Adipocyte (in vitro differentiated cells): ENCODE measurements around the gene LLPH.

Experiments used
- DNase-seq: peaks from one replicate; pipeline ENCODE4 v3.0.0-alpha.2; 2015; ENCODE audit warnings: low read depth
- H3K27me3 ChIP-seq: replicated peaks from 2 replicates; pipeline ENCODE4 v1.7.0; 2013; ENCODE audit warnings: mild to moderate bottlenecking, low read length, moderate library complexity; ENCODE audit not compliant: control insufficient read depth, insufficient read depth
- H3K36me3 ChIP-seq: 2 replicates; pipeline ENCODE4 v1.7.0; 2013; ENCODE audit warnings: low read length, mild to moderate bottlenecking, moderate library complexity; ENCODE audit not compliant: control insufficient read depth, insufficient read depth, severe bottlenecking
- H3K4me1 ChIP-seq: 2 replicates; pipeline ENCODE4 v1.7.0; 2013; ENCODE audit warnings: mild to moderate bottlenecking, low read length, moderate library complexity; ENCODE audit not compliant: control insufficient read depth, insufficient read depth
- H3K4me3 ChIP-seq: 2 replicates; pipeline ENCODE4 v1.7.0; 2013; ENCODE audit warnings: mild to moderate bottlenecking, low read length, moderate library complexity
- H3K9ac ChIP-seq: 2 replicates; pipeline ENCODE4 v1.7.0; 2013; ENCODE audit warnings: mild to moderate bottlenecking, low read length, moderate library complexity
- H3K9me3 ChIP-seq: 2 replicates; pipeline ENCODE4 v1.7.0; 2013; ENCODE audit warnings: mild to moderate bottlenecking, low read length, moderate library complexity; ENCODE audit not compliant: control insufficient read depth

The LLPH gene

DNA sequence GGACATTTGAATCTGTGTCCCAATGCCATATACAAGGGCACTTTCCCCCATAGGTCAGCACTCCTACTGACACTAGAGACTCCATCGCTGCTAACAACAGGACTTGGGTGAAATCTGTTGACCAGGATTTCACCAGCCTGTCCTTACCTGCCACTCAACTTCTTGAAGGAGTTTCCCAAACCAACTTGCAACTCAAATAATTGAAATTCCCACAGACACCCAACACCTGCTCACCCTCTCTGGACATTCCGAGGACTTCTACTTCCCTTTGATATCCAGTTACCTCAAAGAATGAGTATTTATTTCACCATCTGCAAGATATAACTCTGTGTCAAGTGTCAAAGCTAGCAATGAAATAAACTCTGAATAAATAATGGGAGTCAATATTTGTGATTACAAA, 44.6 kb downstream of the LLPH start:
- H3K4me1 ChIP-seq: no peaks in the 10 kb centered on the region
- no peaks in the 10 kb centered on the region for H3K27me3 ChIP-seq
- H3K36me3 ChIP-seq: no peaks in the 10 kb centered on the region
- H3K4me3 ChIP-seq: no peak overlapping the region
- H3K9ac ChIP-seq: no peak overlapping the region
- H3K9me3 ChIP-seq: peaks cover 3% of the 10 kb centered on the region
- DNase-seq: no peak

DNA sequence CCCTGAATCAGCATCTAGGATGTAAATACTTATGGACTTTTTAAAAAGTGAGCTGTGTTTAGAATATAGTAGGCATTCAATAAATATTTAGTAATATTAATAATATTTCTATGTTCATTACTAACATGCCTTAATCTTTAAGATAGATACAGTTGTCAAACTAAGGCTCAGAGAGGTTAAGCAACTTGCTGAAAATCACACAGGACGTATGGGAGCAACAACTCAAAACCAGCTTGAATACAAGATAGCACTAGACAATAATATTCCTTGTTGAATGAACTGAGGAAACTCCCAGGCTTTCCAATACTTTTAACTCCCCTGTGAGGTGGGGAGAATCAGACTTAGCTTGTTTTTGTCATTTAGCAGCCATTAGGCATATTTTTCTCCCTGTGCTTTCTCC, 45.3 kb downstream of the LLPH start:
- Histone ChIP-seq H3K9ac (no peak overlapping the region), H3K27me3 (no peaks in the 10 kb centered on the region), H3K36me3 (no peaks in the 10 kb centered on the region), H3K9me3 (peaks cover 3% of the 10 kb centered on the region), H3K4me3 (no peak overlapping the region), H3K4me1 (peaks cover 3% of the 10 kb centered on the region)
- DNase-seq: no peak

DNA sequence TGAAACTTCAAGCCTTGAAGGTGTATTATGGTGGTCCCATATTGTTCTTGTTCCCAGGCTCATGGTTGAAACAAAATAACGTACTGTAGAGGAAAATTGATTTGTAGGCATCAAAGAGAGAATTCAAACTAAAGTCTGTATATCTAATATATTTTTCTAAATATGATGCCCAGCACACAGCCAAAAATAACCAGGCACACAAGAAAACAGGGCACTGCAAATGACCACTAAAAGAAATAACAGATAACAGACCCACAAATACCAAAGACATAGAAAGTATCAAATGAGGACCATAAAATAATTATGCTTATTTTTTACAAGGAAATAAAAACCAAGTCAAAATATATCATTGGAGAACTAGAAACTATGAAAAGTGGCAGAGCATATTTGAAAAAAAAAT, 46.8 kb downstream of the LLPH start:
- Histone ChIP-seq H3K4me1 (peaks cover 3% of the 10 kb centered on the region), H3K27me3 (no peaks in the 10 kb centered on the region), H3K9ac (no peak overlapping the region), H3K9me3 (peaks cover 3% of the 10 kb centered on the region), H3K36me3 (no peaks in the 10 kb centered on the region), H3K4me3 (no peak overlapping the region)
- DNase-seq: no peak

DNA sequence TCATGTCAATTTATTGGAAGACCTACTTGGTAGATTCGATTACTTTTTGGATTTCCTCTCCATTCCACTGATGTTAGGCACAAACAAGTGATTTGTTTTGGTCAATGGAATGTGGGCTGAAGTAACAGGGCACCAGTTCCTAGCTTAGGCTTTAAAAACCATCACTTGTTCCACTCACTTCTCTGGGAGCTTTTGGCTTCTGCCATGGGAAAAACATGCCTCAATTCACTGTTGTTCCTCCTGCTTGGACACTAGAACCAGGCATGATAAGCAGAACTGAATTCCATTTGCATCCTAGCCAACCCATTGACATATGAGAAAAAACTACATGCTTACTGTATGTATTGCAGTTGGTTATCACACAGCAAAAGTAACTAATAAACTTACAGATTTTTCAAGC, 47.8 kb downstream of the LLPH start:
- DNase-seq: no peak
- Histone ChIP-seq H3K9ac (no peak overlapping the region), H3K36me3 (no peaks in the 10 kb centered on the region), H3K9me3 (peaks cover 3% of the 10 kb centered on the region), H3K27me3 (no peaks in the 10 kb centered on the region), H3K4me1 (peaks cover 3% of the 10 kb centered on the region), H3K4me3 (no peak overlapping the region)

DNA sequence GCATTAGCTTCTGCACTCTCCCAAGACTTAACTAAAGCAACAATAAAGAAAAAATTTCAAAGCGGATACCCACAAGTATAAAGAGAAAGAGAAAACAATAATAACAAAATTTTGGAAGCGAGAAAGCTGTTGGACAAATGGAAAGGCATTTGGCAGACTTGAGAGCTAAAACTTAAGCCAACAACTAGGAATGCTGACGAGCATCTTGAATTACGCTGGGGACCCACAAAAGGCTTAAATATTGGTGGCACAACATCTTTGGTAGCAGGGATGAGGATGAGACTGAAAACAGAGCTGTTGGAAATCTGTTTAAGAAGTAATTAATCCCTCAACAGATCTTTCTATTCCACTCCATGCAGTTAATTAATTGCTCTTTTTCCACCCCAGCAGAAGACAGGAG, 49.8 kb downstream of the LLPH start:
- DNase-seq: no peak
- H3K4me1 ChIP-seq: peaks cover 3% of the 10 kb centered on the region
- no peak overlapping the region for H3K4me3 ChIP-seq
- H3K36me3 ChIP-seq: no peaks in the 10 kb centered on the region
- H3K9ac ChIP-seq: no peak overlapping the region
- H3K27me3 ChIP-seq: no peaks in the 10 kb centered on the region
- H3K9me3 ChIP-seq: peaks cover 3% of the 10 kb centered on the region

DNA sequence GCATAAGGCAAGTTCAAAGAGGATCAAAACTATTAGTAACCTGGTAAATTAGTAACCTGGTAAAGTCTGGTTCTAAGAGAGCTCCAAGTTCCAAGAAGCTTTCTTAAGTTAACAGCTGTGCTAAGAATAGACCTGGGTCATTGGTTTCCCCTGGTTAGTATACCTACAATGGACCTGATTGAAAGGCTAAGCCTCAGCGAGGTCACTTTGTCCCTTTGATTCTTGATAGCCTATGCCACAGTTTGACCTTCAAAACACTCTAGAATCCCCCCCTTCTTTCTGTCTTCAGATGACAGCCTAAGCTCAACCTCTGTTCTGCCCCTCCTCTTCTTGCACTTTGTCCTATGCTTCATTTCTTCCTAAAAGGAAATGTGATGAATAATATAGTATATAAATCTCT, 53.0 kb downstream of the LLPH start:
- no peak overlapping the region for H3K9ac ChIP-seq
- H3K9me3 ChIP-seq: no peaks in the 10 kb centered on the region
- DNase-seq: no peak

DNA sequence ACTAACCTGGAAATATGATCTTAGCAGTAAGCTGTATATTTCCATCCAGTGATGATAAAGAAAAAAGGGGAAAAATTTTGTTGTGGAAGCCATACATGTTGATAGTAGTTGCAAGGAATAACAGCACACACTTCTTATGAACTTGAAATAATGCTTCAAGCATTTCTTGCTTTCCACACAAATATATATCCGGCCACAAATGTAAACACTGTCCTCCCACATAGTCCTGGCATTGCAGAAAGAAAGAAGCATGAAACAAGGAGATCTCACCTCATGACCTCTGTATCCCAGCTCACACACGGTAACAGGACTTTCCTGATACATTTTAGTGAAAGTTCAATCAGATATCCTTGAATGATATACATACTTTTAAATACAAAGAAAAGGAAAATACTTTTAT, 56.0 kb downstream of the LLPH start:
- peak; percentile 59 for DNase-seq
- no peaks in the 10 kb centered on the region for H3K9me3 ChIP-seq
- H3K9ac ChIP-seq: no peak overlapping the region
- H3K4me3 ChIP-seq: no peak overlapping the region
- H3K27me3 ChIP-seq: no peaks in the 10 kb centered on the region
- H3K4me1 ChIP-seq: no peaks in the 10 kb centered on the region
- H3K36me3 ChIP-seq: no peaks in the 10 kb centered on the region

More for the DNA sequence above, 53.0 kb downstream of the LLPH start:
- Histone ChIP-seq H3K27me3 (no peaks in the 10 kb centered on the region), H3K36me3 (no peaks in the 10 kb centered on the region), H3K4me3 (no peak overlapping the region), H3K4me1 (peaks cover 3% of the 10 kb centered on the region)

DNA sequence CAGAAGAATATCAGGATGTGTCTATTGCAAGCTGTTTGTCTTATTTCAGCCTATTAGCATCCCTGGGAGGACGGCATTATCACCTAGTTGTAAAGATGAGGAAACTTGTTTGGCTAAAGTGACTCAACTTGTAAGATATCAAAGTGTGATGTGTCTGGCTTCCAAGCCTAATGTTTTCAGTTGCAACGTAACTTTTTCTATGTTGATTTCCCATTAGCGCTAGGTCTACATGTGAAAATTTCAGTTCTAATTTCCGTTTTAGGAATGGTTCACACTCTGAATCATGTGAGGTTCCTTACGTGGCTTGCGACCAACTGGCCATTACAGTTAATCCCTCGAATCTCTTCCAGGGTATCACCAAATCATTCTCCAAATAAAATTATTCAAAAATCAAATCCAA, 58.0 kb downstream of the LLPH start:
- Histone ChIP-seq H3K4me1 (no peaks in the 10 kb centered on the region), H3K36me3 (no peaks in the 10 kb centered on the region), H3K9ac (no peak overlapping the region), H3K27me3 (no peaks in the 10 kb centered on the region), H3K9me3 (no peaks in the 10 kb centered on the region), H3K4me3 (no peak overlapping the region)
- no peak for DNase-seq

DNA sequence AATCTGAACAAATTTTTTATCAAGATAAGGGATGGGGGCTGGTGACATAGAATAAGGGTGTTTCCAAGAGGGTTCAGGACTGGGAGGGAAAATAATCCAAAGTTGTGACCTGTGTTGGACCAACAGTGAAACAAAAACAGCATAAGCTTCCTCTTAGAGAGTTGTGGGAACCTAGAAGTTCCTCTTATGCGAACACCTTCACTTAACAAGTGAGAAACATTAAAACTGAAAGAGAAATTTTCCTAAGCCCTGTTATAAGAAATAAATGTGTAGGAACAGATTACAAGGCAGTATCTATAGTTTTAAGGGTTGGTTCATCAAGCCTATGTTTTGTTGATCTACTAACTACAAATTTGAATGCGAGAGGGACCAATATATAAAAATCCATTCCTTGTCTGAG, 58.4 kb downstream of the LLPH start:
- H3K36me3 ChIP-seq: no peaks in the 10 kb centered on the region
- no peaks in the 10 kb centered on the region for H3K9me3 ChIP-seq
- H3K4me3 ChIP-seq: no peak overlapping the region
- DNase-seq: no peak
- H3K27me3 ChIP-seq: no peaks in the 10 kb centered on the region
- H3K4me1 ChIP-seq: no peaks in the 10 kb centered on the region
- no peak overlapping the region for H3K9ac ChIP-seq

DNA sequence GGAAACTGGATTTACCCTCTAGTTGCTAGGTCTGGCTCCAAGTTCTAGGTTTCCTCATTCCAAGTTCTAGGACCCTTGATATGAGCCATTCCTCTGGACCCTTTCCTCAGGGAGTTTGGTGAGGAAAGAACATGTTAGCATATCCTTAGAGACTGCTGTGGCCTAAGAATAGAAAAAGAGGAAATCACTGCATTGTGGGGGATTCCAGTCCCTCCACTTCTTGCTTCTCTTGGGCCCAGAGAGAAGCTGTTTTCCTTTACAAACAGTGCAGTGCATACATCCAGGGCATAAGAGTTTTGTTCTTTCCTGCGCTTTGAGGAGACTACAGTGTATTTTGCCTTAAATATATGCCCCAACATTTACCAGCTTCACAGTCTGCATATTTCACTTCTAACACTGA, 59.0 kb downstream of the LLPH start:
- H3K9me3 ChIP-seq: no peaks in the 10 kb centered on the region

DNA sequence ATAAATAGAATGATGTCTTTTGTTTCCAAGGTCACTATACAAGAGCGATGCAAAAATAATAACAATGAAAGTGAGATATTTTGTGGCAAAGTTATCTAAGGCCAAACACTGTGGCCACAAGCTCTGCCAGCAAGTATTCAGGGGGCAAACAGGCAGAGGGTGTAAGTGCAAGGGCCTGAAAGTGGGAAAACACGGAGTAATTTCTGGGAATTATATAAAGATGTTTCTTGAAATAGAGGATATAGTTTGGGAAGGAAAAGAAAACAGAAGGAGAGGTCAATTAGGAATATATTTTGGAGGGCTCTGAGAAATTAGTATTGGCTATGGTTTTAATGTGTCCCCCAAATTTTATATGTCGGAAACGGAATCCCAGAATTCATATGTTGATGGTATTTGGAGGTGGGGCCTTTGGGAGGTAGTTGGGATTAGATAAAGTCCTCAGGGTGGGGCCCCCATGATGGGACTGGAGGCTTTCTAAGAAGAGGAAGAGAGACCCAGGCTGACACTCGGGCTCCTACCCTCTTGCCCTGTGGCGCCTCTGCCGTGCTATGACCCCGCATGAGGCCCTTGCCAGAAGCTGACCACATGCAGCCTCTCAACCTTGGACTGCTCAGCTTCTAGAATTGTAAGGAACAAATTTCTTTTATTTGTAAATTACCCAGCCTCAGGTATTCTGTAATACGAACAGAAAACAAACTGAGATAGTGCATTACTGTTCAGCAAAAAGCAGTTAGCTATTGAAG, 60.0 kb downstream of the LLPH start:
- no peak overlapping the region for H3K9ac ChIP-seq
- H3K27me3 ChIP-seq: no peaks in the 10 kb centered on the region
- no peak overlapping the region for H3K4me3 ChIP-seq
- no peak for DNase-seq
- no peaks in the 10 kb centered on the region for H3K36me3 ChIP-seq
- H3K4me1 ChIP-seq: peaks cover 12% of the 10 kb centered on the region
- no peaks in the 10 kb centered on the region for H3K9me3 ChIP-seq

More for the DNA sequence above, 59.0 kb downstream of the LLPH start:
- DNase-seq: no peak
- Histone ChIP-seq H3K27me3 (no peaks in the 10 kb centered on the region), H3K4me3 (no peak overlapping the region), H3K9ac (no peak overlapping the region), H3K36me3 (no peaks in the 10 kb centered on the region), H3K4me1 (peaks cover 2% of the 10 kb centered on the region)

DNA sequence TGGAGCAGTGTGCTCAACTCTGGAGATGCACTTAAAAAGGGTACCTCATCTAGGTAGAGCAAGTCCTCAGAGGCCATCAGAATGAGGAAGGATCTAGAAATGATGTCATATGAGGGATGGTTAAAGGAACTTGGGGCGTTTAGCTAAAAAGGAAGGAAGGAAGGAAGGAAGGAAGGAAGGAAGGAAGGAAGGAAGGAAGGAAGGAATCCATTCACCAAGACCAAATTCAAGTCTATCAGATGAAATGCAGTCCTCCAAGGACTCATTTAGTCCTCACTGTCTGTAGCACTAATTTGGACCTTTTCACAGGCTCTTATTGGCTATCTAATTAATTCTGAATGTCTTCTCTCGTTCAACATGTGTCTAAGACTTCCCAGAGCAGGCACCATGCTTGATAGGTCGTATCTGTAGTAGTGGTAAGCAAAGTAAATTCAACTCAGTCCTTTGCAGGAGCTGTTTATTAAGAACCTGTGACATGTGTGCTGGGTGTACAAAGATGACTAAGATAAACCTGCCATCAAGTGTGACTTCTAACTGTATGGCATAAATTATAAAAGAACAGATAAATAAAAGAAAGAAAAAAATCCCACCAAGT, 63.5 kb downstream of the LLPH start:
- Histone ChIP-seq H3K4me3 (no peak overlapping the region), H3K4me1 (peaks cover 29% of the 10 kb centered on the region), H3K9me3 (no peaks in the 10 kb centered on the region), H3K27me3 (no peaks in the 10 kb centered on the region), H3K36me3 (no peaks in the 10 kb centered on the region), H3K9ac (no peak overlapping the region)
- no peak for DNase-seq
